HG03558 (cell line): ENCODE data around the gene CHCHD6.

Source experiments
- ATAC-seq: cut with Tn5 transposase; IDR thresholded peaks from one replicate; pipeline ENCODE4 v1.9.1; 2021; ENCODE audit warnings: moderate number of reproducible peaks; ENCODE audit not compliant: unreplicated experiment; ENCODE audit errors: extremely low read depth

The CHCHD6 gene

DNA sequence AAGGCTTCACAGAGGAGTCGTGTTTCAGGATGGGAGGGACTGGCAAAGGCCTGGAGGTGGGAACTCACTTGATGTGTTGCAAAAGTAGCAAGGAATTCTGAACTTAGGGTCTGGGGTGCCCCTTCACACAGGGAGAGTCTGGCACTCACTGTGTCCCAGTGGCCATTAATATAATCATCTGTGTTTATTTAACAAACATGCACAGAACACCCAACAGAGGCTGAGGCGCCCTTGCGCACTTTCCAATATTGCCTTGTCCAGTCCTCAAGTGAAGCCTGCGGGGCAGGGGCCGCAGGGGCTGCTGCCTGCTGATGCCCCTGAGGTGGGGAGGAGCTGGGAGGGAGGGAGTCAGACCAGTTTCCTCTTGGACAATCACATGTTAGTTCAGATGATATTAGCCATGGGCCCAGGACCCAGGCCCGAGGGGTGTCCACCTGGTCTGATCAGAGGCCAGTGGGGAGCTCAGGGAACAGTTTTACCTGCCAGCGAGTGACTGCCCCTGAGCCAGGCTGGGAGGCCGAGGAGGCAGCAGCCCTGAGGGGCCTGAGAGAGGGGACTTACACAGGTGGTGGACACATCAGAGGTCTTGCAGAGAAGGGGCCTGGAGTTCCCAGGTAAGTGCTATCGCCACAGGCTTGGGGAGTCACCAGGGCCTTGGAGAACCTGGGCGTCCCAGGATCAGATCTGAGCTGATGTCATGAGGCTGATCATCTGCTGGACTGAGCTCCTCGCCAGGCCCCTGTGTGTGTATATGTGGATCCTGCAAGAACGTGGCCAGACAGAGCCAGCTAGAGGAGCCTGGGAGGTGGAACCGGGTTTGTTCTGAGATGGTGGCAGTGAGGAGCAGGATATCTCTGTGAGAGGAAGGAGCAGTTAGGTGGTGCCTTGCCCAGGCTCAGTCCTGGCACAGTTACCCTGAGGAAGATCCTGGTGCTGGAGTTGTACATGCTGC is 35.3 kb upstream of the CHCHD6 start:
- no peak for ATAC-seq

GRCh38 chr3:126671521-126671920 is 32.5 kb upstream of the CHCHD6 start:
- no peak for ATAC-seq

- ATAC-seq: no peak
Measured at GRCh38 chr3:126672340-126672739, 31.7 kb upstream of the CHCHD6 start.

- no peak for ATAC-seq
Measured at GRCh38 chr3:126672741-126673140, 31.3 kb upstream of the CHCHD6 start.

GRCh38 chr3:126676919-126677705 is 26.9 kb upstream of the CHCHD6 start:
- no peak for ATAC-seq

GRCh38 chr3:126677862-126678503 is 26.1 kb upstream of the CHCHD6 start:
- no peak for ATAC-seq

GRCh38 chr3:126678693-126679317 is 25.2 kb upstream of the CHCHD6 start:
- no peak for ATAC-seq

GRCh38 chr3:126679318-126679751 is 24.7 kb upstream of the CHCHD6 start:
- ATAC-seq: no peak

GRCh38 chr3:126679831-126680666 is 24.0 kb upstream of the CHCHD6 start:
- ATAC-seq: no peak

- ATAC-seq: no peak
Measured at GRCh38 chr3:126680667-126681055, 23.4 kb upstream of the CHCHD6 start.

- ATAC-seq: no peak
Measured at GRCh38 chr3:126682009-126682408, 22.0 kb upstream of the CHCHD6 start.

GRCh38 chr3:126683069-126683468 is 21.0 kb upstream of the CHCHD6 start:
- ATAC-seq: no peak

DNA sequence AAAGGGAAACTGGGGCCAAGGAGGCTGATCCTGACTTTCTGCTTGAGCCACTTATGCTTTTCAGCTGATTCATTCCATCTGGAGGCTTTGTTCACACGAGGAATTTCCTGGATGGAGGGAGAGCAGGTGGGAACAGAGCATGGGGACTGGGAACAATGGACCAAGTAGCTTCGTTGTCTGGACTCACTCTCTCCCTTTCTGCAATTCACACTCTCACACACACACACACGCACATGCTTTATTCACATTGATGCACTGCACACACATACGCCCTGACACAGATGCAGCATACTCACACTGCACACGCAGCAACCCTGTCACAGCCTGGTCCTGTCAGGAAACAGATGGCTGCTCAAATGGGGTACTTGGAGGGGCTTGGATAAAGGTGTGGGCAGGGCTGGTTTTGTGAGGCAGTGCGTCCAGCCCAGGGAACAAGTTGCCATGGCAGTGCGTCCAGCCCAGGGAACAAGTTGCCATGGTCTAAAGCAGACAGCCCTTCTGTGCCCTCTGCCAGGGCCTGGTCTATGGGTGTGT is 19.8 kb upstream of the CHCHD6 start:
- ATAC-seq: no peak

DNA sequence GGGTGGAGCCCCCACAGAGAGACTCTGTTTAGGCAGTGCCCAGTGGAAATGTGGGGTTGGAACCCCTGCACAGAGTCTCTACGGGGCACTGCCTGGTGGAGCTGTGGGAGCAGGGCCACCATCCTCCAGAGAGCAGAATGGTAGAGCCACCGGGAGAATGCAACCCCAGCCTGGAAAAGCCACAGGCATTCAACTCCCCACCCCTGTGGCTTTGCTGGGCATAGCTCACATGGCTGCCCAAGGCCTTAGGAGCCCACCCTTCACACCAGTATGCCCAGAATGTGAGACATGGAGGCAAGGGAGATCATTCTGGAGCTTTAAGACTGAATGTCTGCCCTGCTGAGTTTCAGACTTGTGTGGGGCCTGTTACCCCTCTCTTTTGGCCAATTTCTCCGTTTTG is 19.0 kb upstream of the CHCHD6 start:
- ATAC-seq: no peak

- no peak for ATAC-seq
Measured at GRCh38 chr3:126685493-126685892, 18.5 kb upstream of the CHCHD6 start.

- ATAC-seq: no peak
Measured at GRCh38 chr3:126691765-126692164, 12.3 kb upstream of the CHCHD6 start.

- no peak for ATAC-seq
Measured at GRCh38 chr3:126692858-126693257, 11.2 kb upstream of the CHCHD6 start.

GRCh38 chr3:126693921-126694320 is 10.1 kb upstream of the CHCHD6 start:
- ATAC-seq: no peak

DNA sequence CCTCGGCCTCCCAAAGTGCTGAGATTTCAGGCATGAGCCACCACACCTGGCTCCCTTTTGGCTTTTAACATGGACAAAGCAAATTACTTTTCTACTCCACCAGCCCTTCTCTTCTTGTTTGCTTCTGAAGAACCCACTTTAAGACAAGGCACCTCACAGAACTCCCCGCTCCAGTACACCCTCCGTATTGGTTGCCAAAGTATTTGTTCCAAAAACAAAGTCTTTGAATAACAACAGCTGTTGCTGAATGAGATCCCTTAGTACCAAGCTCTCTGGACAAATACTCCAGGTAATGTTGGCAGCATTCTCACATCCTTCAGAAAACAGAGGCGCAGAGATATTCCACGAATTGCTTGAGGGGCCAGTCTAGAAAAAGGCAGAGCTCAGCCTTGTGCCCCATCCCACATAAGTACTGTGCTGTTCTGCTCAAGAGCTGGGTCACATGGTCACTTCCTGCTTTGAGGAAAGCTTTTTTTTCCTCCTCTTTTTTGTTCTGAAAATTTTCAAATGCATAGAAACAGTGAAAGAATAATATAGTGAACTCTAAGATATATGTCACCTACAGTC is 7.3 kb upstream of the CHCHD6 start:
- ATAC-seq: no peak
